ENCODE data around the gene LMF2. TPM values are rescaled to one million over a fixed set of nuclear protein-coding genes. Genes with fewer than 3 reads are reported as not detected.

LMF2 gene
- total RNA-seq, 4 donors from 2014 or later, result 19.7 to 61.3 (median 32.0) TPM

GRCh38 chr22:50487290-50488005, 20.1 kb downstream of the LMF2 start:
- peaks cover 4 to 8% of the 10 kb centered on the region in 2 donors for H3K27me3 ChIP-seq
- TF ChIP-seq POLR2A (IDR thresholded peaks at IDR 0.05) (no peak), CTCF (IDR thresholded peaks at IDR 0.05) (no peak)
- H3K36me3 ChIP-seq, result no peaks in the 10 kb centered on the region
- intact Hi-C loops (cut with DNase I; ENCODE audit: low total_unique reads), result no loop called here
- H3K4me3 ChIP-seq, result no peak overlapping the region
- no peaks in the 10 kb centered on the region for H3K9me3 ChIP-seq
- H3K4me1 ChIP-seq, result no peaks in the 10 kb centered on the region
- no peak overlapping the region for H3K27ac ChIP-seq
- no peak for DNase-seq

DNA sequence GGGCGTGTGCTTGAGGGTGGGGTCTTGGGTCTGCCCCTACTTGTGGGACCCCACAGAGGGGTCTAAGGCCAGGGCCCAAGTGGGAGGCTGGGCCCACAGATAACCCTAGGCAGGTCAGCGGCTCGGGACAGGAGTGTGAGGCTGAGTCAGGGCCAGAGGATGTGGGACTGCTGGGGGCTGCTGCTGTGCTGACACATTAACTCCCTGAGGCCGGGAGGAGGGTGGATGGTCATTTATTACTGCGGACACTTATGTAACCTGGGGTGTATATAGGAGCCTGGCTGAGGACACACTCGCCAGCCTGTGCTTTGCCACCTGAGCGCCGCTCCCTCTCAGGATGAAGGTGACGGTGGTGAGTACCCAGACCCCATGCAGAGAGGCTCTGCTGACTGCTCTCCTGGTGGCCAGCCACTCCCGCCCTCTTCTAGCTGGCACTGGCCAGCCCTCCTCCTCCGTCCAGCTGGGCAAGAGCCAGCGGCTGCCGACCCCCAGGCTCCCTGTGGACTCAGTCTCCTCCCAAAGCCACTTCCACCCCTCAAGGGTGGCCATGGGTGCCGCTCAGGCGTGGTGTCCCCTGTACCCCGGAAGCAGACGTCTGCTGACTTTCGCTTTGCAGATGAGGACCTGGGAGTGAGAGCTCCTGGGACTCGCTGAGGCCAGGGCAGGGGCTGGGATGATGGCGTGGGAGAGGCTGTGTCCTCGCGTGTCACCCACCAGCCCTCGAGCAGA, 20.8 kb downstream of the LMF2 start, which contains the start of gene MIOX:
MIOX (plus strand) TSS at position 299 of the 729 bp plus-strand sequence; CDS start at position 338, 39 bp downstream.
- H3K27ac ChIP-seq, result no peak within 1 kb of the TSS
- H3K27me3 ChIP-seq, result peaks cover 11 to 12% of the 10 kb centered on the region in 2 donors
- intact Hi-C loops (cut with DNase I; ENCODE audit: low total_unique reads), result no loop called here
- H3K4me1 ChIP-seq, result no peaks in the 10 kb centered on the region
- TF ChIP-seq CTCF (IDR thresholded peaks at IDR 0.05) (no peak), POLR2A (IDR thresholded peaks at IDR 0.05) (no peak)
- H3K9me3 ChIP-seq, result no peaks in the 10 kb centered on the region
- H3K36me3 ChIP-seq, result no peaks in the 10 kb centered on the region
- no peak for DNase-seq
- H3K4me3 ChIP-seq, result no peak within 1 kb of the TSS

- H3K9me3 ChIP-seq, result no peaks in the 10 kb centered on the region
- TF ChIP-seq POLR2A (IDR thresholded peaks at IDR 0.05) (no peak), CTCF (IDR thresholded peaks at IDR 0.05) (no peak)
- no peak overlapping the region for H3K27ac ChIP-seq
- no peaks in the 10 kb centered on the region for H3K4me1 ChIP-seq
- intact Hi-C loops (cut with DNase I; ENCODE audit: low total_unique reads), result no loop called here
- no peak overlapping the region for H3K4me3 ChIP-seq
- DNase-seq, result no peak
- H3K36me3 ChIP-seq, result no peaks in the 10 kb centered on the region
- peaks cover 12 to 18% of the 10 kb centered on the region in 2 donors for H3K27me3 ChIP-seq
These were observed 22.0 kb downstream of the LMF2 start for GRCh38 chr22:50485221-50486131.

GRCh38 chr22:50483977-50484853, 23.3 kb downstream of the LMF2 start:
- Histone ChIP-seq H3K27ac (no peak overlapping the region), H3K4me1 (no peaks in the 10 kb centered on the region), H3K36me3 (no peaks in the 10 kb centered on the region), H3K9me3 (no peaks in the 10 kb centered on the region), H3K4me3 (no peak overlapping the region), H3K27me3 (peaks cover 12 to 18% of the 10 kb centered on the region in 2 donors)
- DNase-seq, result no peak
- TF ChIP-seq POLR2A (IDR thresholded peaks at IDR 0.05) (no peak), CTCF (IDR thresholded peaks at IDR 0.05) (no peak)
- intact Hi-C loops (cut with DNase I; ENCODE audit: low total_unique reads), result no loop called here

Measured in uterus (tissue), 4 donors.